A549 (cell line): ENCODE data around the gene CEP164. TPM values are rescaled to one million over a fixed set of nuclear protein-coding genes. Genes with fewer than 3 reads are reported as not detected.

Experiments
- ATAC-seq, 2 experiments: fragments of 200-7000 bp in 1 of 2; fragments of >200 bp in 1 of 2; cut with Nextera tagmentation in 1 of 2; cut with Tn5 transposase in 1 of 2; 3 replicates each; pipeline versions ENCODE4 v1.8.0 to v1.9.1; 2018 to 2020; ENCODE audit warnings: mild to moderate bottlenecking in 1 of 2, moderate library complexity in 1 of 2
- CTCF ChIA-PET: fragments of 300-600 bp; sonication (Branson Sonifier 250); formaldehyde crosslinking; extraction: SDS; loops from one replicate; lab custom pipeline; 2021; ENCODE audit warnings: antibody characterized with exemption, inconsistent platforms; lab: Yijun Ruan, JAX
- POLR2A ChIA-PET: fragments of 350-600 bp; formaldehyde crosslinking; extraction: SDS; loops from one replicate; lab custom pipeline; 2021; ENCODE audit warnings: antibody characterized with exemption, inconsistent platforms; lab: Yijun Ruan, JAX
- DNase-seq, 2 experiments: peaks; one replicate each; pipeline versions ENCODE4 v3.0.0 to v3.0.0-alpha.2; 2011 to 2016; ENCODE audit warnings: low read depth in 1 of 2, low spot score in 1 of 2
- FAIRE-seq: peaks from 2 replicates; lab custom pipeline; 2011; peaks lifted over from hg19 to GRCh38; lab: Jason Lieb, UNC
- H3K27ac ChIP-seq, 2 experiments: fragments of >200 bp; sonication (Bioruptor Twin); formaldehyde crosslinking; 3 replicates each; pipeline ENCODE4 v1.5.1; 2016 to 2017
- H3K4me1 ChIP-seq: fragments of >200 bp; sonication (Bioruptor Twin); formaldehyde crosslinking; 3 replicates; pipeline ENCODE4 v1.6.1; 2016
- H3K4me2 ChIP-seq: fragments of >200 bp; sonication (Bioruptor Twin); formaldehyde crosslinking; 3 replicates; pipeline ENCODE4 v1.6.1; 2016
- H3K4me3 ChIP-seq: fragments of >200 bp; sonication (Bioruptor Twin); formaldehyde crosslinking; 3 replicates; pipeline ENCODE4 v1.5.1; 2016
- H3K9me3 ChIP-seq: fragments of >200 bp; sonication (Bioruptor Twin); formaldehyde crosslinking; 3 replicates; pipeline ENCODE4 v1.6.1; 2016
- BCL3 ChIP-seq: fragments of >200 bp; sonication (Bioruptor Twin); formaldehyde crosslinking; IDR thresholded peaks from 3 replicates; pipeline ENCODE4 v1.6.1; 2016
- BHLHE40 ChIP-seq: IDR thresholded peaks from 2 replicates; pipeline ENCODE4 v1.6.1; 2012; ENCODE audit warnings: low read depth, low read length, inconsistent platforms
- CBX2 ChIP-seq: fragments of 200-600 bp; sonication (generic); IDR thresholded peaks from 2 replicates; pipeline ENCODE4 v1.6.1; 2016; ENCODE audit warnings: low read depth, mild to moderate bottlenecking, borderline replicate concordance
- CHD2 ChIP-seq: fragments of 150-350 bp; IDR thresholded peaks from 2 replicates; pipeline ENCODE4 v1.6.1; 2014; ENCODE audit warnings: low read length; ENCODE audit not compliant: partially characterized antibody
- EHF ChIP-seq: fragments of 250-450 bp; sonication (Bioruptor Pico); IDR thresholded peaks from 2 replicates; pipeline ENCODE4 v1.5.0; 2020; ENCODE audit warnings: mild to moderate bottlenecking
- EP300 ChIP-seq, 2 experiments: fragments of >200 bp; sonication (Bioruptor Twin); formaldehyde crosslinking; IDR thresholded peaks; 2 replicates in 1 of 2; 3 replicates in 1 of 2; pipeline ENCODE4 v1.6.1; 2016 to 2017
- ESRRA ChIP-seq: fragments of 150-350 bp; IDR thresholded peaks from 2 replicates; pipeline ENCODE4 v1.6.1; 2014; ENCODE audit warnings: mild to moderate bottlenecking, low read length, borderline replicate concordance
- FOSL2 ChIP-seq, 2 experiments: fragments of 450-650 bp in 1 of 2; fragments of >200 bp in 1 of 2; sonication (Bioruptor Twin) in 1 of 2; formaldehyde crosslinking; IDR thresholded peaks; 2 replicates each; pipeline versions ENCODE4 v1.5.0 to v1.6.1; 2016 to 2020; ENCODE audit warnings: mild to moderate bottlenecking in 1 of 2, moderate library complexity in 1 of 2
- HES2 ChIP-seq: fragments of >200 bp; sonication (Bioruptor Twin); formaldehyde crosslinking; IDR thresholded peaks from 2 replicates; pipeline ENCODE4 v1.6.1; 2016
- HMGXB4 ChIP-seq: fragments of 250-450 bp; sonication (Bioruptor Pico); IDR thresholded peaks from 2 replicates; pipeline ENCODE4 v1.5.0; 2021; ENCODE audit warnings: mild to moderate bottlenecking, moderate library complexity, borderline replicate concordance
- JUN ChIP-seq, 2 experiments: fragments of >200 bp; sonication (Bioruptor Twin); formaldehyde crosslinking; IDR thresholded peaks; 2 replicates in 1 of 2; 3 replicates in 1 of 2; pipeline ENCODE4 v1.6.1; 2016 to 2017
- KDM1A ChIP-seq: fragments of 200-600 bp; sonication (generic); IDR thresholded peaks from 2 replicates; pipeline ENCODE4 v1.6.1; 2016; ENCODE audit warnings: low read depth, mild to moderate bottlenecking
- KDM5A ChIP-seq: fragments of 200-600 bp; sonication (generic); IDR thresholded peaks from 2 replicates; pipeline ENCODE4 v1.6.1; 2016; ENCODE audit warnings: antibody characterized with exemption, mild to moderate bottlenecking
- MAFK ChIP-seq: fragments of 450-650 bp; IDR thresholded peaks from 2 replicates; pipeline ENCODE4 v1.6.1; 2014; ENCODE audit not compliant: partially characterized antibody
- MAX ChIP-seq: IDR thresholded peaks from 2 replicates; pipeline ENCODE4 v1.6.1; 2012
- MAZ ChIP-seq: fragments of 150-350 bp; IDR thresholded peaks from 2 replicates; pipeline ENCODE4 v1.6.1; 2014; ENCODE audit warnings: antibody characterized with exemption, low read depth, low read length, borderline replicate concordance
- MYC ChIP-seq: IDR thresholded peaks from 2 replicates; pipeline ENCODE4 v1.6.1; 2012; ENCODE audit warnings: mild to moderate bottlenecking, inconsistent platforms, low read length, improper control_type of control experiment, borderline replicate concordance
- NPAS2 ChIP-seq: fragments of 250-450 bp; sonication (Bioruptor Pico); IDR thresholded peaks from 2 replicates; pipeline ENCODE4 v1.8.0; 2022; ENCODE audit warnings: mild to moderate bottlenecking, moderate library complexity, borderline replicate concordance
- NR3C1 ChIP-seq: fragments of >200 bp; sonication (Bioruptor Twin); formaldehyde crosslinking; IDR thresholded peaks from 3 replicates; pipeline ENCODE4 v1.6.1; 2017
- PBX3 ChIP-seq: IDR thresholded peaks from 2 replicates; pipeline ENCODE4 v1.6.1; 2012
- PHF8 ChIP-seq: fragments of 200-600 bp; sonication (generic); IDR thresholded peaks from 2 replicates; pipeline ENCODE4 v1.6.1; 2016; ENCODE audit warnings: low read depth, mild to moderate bottlenecking, antibody characterized with exemption, moderate library complexity, borderline replicate concordance
- SREBF2 ChIP-seq: fragments of 450-650 bp; IDR thresholded peaks from 2 replicates; pipeline ENCODE4 v1.6.1; 2014; ENCODE audit warnings: mild to moderate bottlenecking, moderate library complexity
- TP53 ChIP-seq: fragments of 250-450 bp; sonication (Bioruptor Pico); IDR thresholded peaks from 2 replicates; pipeline ENCODE4 v1.5.0; 2021; ENCODE audit warnings: mild to moderate bottlenecking, moderate library complexity
- USF2 ChIP-seq: fragments of 450-650 bp; IDR thresholded peaks from 2 replicates; pipeline ENCODE4 v1.6.1; 2014; ENCODE audit warnings: antibody characterized with exemption
- ZC3H11A ChIP-seq: fragments of 450-650 bp; IDR thresholded peaks from 2 replicates; pipeline ENCODE4 v1.6.1; 2014; ENCODE audit warnings: antibody characterized with exemption, mild to moderate bottlenecking
- ZFP36 ChIP-seq: fragments of 450-650 bp; IDR thresholded peaks from 2 replicates; pipeline ENCODE4 v1.6.1; 2014; ENCODE audit warnings: borderline replicate concordance; ENCODE audit not compliant: partially characterized antibody
- WGBS: methylation state at CpG from one replicate; pipeline ENCODE4 v1.1.6; 2017; ENCODE audit errors: missing lambda C conversion rate; 5-methylcytosine and 5-hydroxymethylcytosine counted together
- polyA plus RNA-seq, 4 experiments: library from polyadenylated mRNA; depleted of rRNA in 3 of 4; stranded (reverse); fragments of >200 nt; fragmentation: RNase III in 1 of 4; extraction: RNeasy Plus Mini Kit Qiagen cat#74134 plus additional on column Dnase treatment in 1 of 4; gene quantifications; 2 replicates in 3 of 4; 3 replicates in 1 of 4; pipeline ENCODE4 v1.2.3, GENCODE V29; 2011 to 2017

The CEP164 gene
- polyA plus RNA-seq, 2 of the 4 experiments (the other 2 are of a cell fraction) = 17.4 to 19.6 TPM

GRCh38 chr11:117371453-117371852 is 43.8 kb downstream of the CEP164 start:
- H3K4me1 ChIP-seq = no peaks in the 10 kb centered on the region
- TF ChIP-seq KDM1A = no peak
- no peak for TF ChIP-seq JUN (IDR thresholded peaks at IDR 0.05)
- no peak for TF ChIP-seq HES2
- TF ChIP-seq MYC = no peak
- no peak for TF ChIP-seq ZFP36
- no peak for TF ChIP-seq ESRRA
- no peak overlapping the region for H3K4me2 ChIP-seq
- ChIA-PET CTCF (interaction anchor here (0.6 kb wide), 1 partner anchor 12 kb away, joined by 3 read pairs; no protein-coding TSS in a partner anchor), POLR2A (no interaction called here)
- no peak for FAIRE-seq
- no peak overlapping the region for H3K27ac ChIP-seq
- no peak overlapping the region for H3K4me3 ChIP-seq
- no peak for DNase-seq
- WGBS = 88% methylated on average over 4 of the region's 4 CpGs
- no peak for ATAC-seq
- H3K9me3 ChIP-seq = no peaks in the 10 kb centered on the region

- DNase-seq = no peak
- no peak overlapping the region for H3K4me3 ChIP-seq
- WGBS = 95% methylated on average over 8 of the region's 8 CpGs
- TF ChIP-seq BCL3 = no peak
- peak; percentile 34 for TF ChIP-seq MAFK
- TF ChIP-seq EHF (CRISPR knock-in tag) = no peak
- no peak for TF ChIP-seq TP53 (CRISPR knock-in tag)
- TF ChIP-seq, all 56 proteins: peak for 1
- no peak overlapping the region for H3K4me2 ChIP-seq
- ATAC-seq (no peak), FAIRE-seq (no peak)
- H3K27ac ChIP-seq = no peak overlapping the region
- CTCF ChIA-PET = interaction anchor here (1.3 kb wide), 1 partner anchor 52 kb away, joined by 3 read pairs; no protein-coding TSS in a partner anchor
- POLR2A ChIA-PET = no interaction called here
- no peaks in the 10 kb centered on the region for H3K4me1 ChIP-seq
- H3K9me3 ChIP-seq = no peaks in the 10 kb centered on the region
These were observed 46.8 kb downstream of the CEP164 start for GRCh38 chr11:117374316-117375055.

GRCh38 chr11:117375960-117376359 is 48.3 kb downstream of the CEP164 start:
- no peaks in the 10 kb centered on the region for H3K9me3 ChIP-seq
- H3K4me1 ChIP-seq = no peaks in the 10 kb centered on the region
- TF ChIP-seq SREBF2 (no peak), PBX3 (no peak), KDM5A (no peak), PHF8 (no peak)
- H3K27ac ChIP-seq = no peak overlapping the region
- ChIA-PET CTCF (interaction anchor here (0.9 to 1.3 kb wide), 2 partner anchors 50 kb away, joined by 3 to 4 read pairs; no protein-coding TSS in a partner anchor), POLR2A (no interaction called here)
- no peak overlapping the region for H3K4me2 ChIP-seq
- no peak for FAIRE-seq
- ATAC-seq = no peak
- no peak overlapping the region for H3K4me3 ChIP-seq
- DNase-seq = no peak
- WGBS = 92% methylated on average over 5 of the region's 5 CpGs

GRCh38 chr11:117376517-117376916 is 48.9 kb downstream of the CEP164 start:
- no peak for FAIRE-seq
- no peak overlapping the region for H3K4me2 ChIP-seq
- no peak overlapping the region for H3K4me3 ChIP-seq
- CTCF ChIA-PET = interaction anchor here (0.9 kb wide), 1 partner anchor 50 kb away, joined by 4 read pairs; no protein-coding TSS in a partner anchor
- no peak for DNase-seq
- 92% methylated on average over 2 of the region's 2 CpGs for WGBS
- no peak overlapping the region for H3K27ac ChIP-seq
- H3K9me3 ChIP-seq = no peaks in the 10 kb centered on the region
- H3K4me1 ChIP-seq = no peaks in the 10 kb centered on the region
- POLR2A ChIA-PET = no interaction called here
- no peak for ATAC-seq
- TF ChIP-seq MAZ (no peak), HMGXB4 (CRISPR knock-in tag) (no peak), CBX2 (no peak), CHD2 (no peak), NR3C1 (no peak), NPAS2 (CRISPR knock-in tag) (no peak), BHLHE40 (no peak), USF2 (no peak), EP300 (IDR thresholded peaks at IDR 0.05) (no peak), FOSL2 (IDR thresholded peaks at IDR 0.05) (no peak), FOSL2 (CRISPR knock-in tag; IDR thresholded peaks at IDR 0.05) (no peak), MAX (no peak), PHF8 (no peak), ZC3H11A (no peak)
